ENCODE data around the gene NAGA.

Gene NAGA

GRCh38 chr22:42039271-42039670 is 31.3 kb downstream of the NAGA start:
- DNase-seq (ENCODE audit: low read depth in 2 of 2): no peak

- no peak for DNase-seq (ENCODE audit: low read depth in 2 of 2)
These were observed 35.4 kb downstream of the NAGA start for GRCh38 chr22:42035256-42035655.

- DNase-seq (ENCODE audit: low read depth in 2 of 2): no peak
These were observed 37.1 kb downstream of the NAGA start for GRCh38 chr22:42033263-42034181.

- no peak for DNase-seq (ENCODE audit: low read depth in 2 of 2)
These were observed 43.9 kb downstream of the NAGA start for GRCh38 chr22:42026705-42027104.

GRCh38 chr22:42025421-42025820 is 45.2 kb downstream of the NAGA start:
- no peak for DNase-seq (ENCODE audit: low read depth in 2 of 2)

GRCh38 chr22:42022162-42022847 is 48.3 kb downstream of the NAGA start:
- DNase-seq (ENCODE audit: low read depth in 2 of 2): no peak

GRCh38 chr22:42021571-42021970 is 49.0 kb downstream of the NAGA start:
- DNase-seq (ENCODE audit: low read depth in 2 of 2): no peak

- no peak for DNase-seq (ENCODE audit: low read depth in 2 of 2)
These were observed 52.4 kb downstream of the NAGA start for GRCh38 chr22:42018224-42018623.

- DNase-seq (ENCODE audit: low read depth in 2 of 2): no peak
These were observed 54.5 kb downstream of the NAGA start for GRCh38 chr22:42016111-42016510.

- DNase-seq (ENCODE audit: low read depth in 2 of 2): no peak
These were observed 57.2 kb downstream of the NAGA start for GRCh38 chr22:42013385-42013784.

- no peak for DNase-seq (ENCODE audit: low read depth in 2 of 2)
These were observed 59.8 kb downstream of the NAGA start for GRCh38 chr22:42010778-42011177.

All from stimulated activated CD8-positive, alpha-beta memory T cell treated with anti-CD3 and anti-CD28 coated beads, Interleukin-7, amount 100 ng/mL, for 1 hour (primary cell).